ENCODE results near the gene POLR2E.
A peak's percentile ranks its signal among the peaks of the same experiment; 100 is the strongest.

The POLR2E gene

DNA sequence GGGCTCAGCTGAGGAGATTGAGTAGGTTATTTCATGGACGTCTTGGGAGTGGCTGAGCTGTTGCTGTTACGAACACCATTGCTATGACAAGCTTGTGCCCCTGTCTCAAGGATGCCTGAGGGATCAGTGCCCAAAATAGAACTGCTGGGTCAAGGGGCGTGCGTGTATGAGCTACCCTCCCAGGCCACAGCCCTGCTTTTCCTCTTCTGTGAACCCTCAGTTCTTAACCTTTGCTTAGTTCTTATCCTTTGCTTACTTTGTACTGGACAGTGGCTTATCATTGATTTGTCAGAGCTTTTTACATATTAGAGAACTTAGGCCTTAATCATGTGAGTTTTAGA is 19.2 kb downstream of the POLR2E start:
- Histone ChIP-seq H3K79me1 (ENCODE audit: low read length) (no peaks in the 10 kb centered on the region), H3K36me3 (ENCODE audit: control insufficient read depth in 1 of 2, insufficient read depth in 2 of 2, low read length in 2 of 2) (peaks cover 0 to 9% of the 10 kb centered on the region in 2 experiments), H3K27ac (ENCODE audit: low read depth, low read length) (no peak overlapping the region), H3K4me2 (ENCODE audit: low read length) (no peak overlapping the region), H4K91ac (ENCODE audit: low read depth, low read length) (no peak overlapping the region), H3K14ac (ENCODE audit: low read length) (no peak overlapping the region), H4K12ac (ENCODE audit: low read depth, low read length) (no peak overlapping the region), H3K23ac (ENCODE audit: low read length) (no peak overlapping the region), H3K18ac (ENCODE audit: low read length) (no peak overlapping the region), H3K4me1 (ENCODE audit: control insufficient read depth in 1 of 2, insufficient read depth in 2 of 2, low read length in 2 of 2) (peaks cover 2 to 3% of the 10 kb centered on the region in 2 experiments), H3K27me3 (ENCODE audit: insufficient read depth, low read length) (peaks cover 5% of the 10 kb centered on the region), H3K9ac (ENCODE audit: low read length) (no peak overlapping the region), H2BK5ac (ENCODE audit: low read depth, low read length, poor library complexity) (no peak overlapping the region), H2BK120ac (ENCODE audit: insufficient read depth, low read length, poor library complexity) (no peak overlapping the region), H2BK12ac (ENCODE audit: low read length) (no peak overlapping the region), H3K9me3 (ENCODE audit: insufficient read depth, low read depth, low read length) (peaks cover 4% of the 10 kb centered on the region), H3K4me3 (ENCODE audit: low read depth, low read length) (no peak overlapping the region), H3K79me2 (ENCODE audit: control insufficient read depth, insufficient read depth, low read length, poor library complexity) (no peaks in the 10 kb centered on the region), H2AK5ac (ENCODE audit: low read length) (no peak overlapping the region), H2AFZ (ENCODE audit: insufficient read depth, low read length, poor library complexity) (no peak overlapping the region), H3K4ac (ENCODE audit: low read depth, low read length) (no peak overlapping the region), H4K8ac (ENCODE audit: low read depth, low read length) (no peak overlapping the region)
- WGBS (ENCODE audit: extremely low coverage, insufficient coverage, insufficient read length) = no CpG with 5 or more reads among the region's 4 CpGs
- DNase-seq = peak; percentile 91 to 93

DNA sequence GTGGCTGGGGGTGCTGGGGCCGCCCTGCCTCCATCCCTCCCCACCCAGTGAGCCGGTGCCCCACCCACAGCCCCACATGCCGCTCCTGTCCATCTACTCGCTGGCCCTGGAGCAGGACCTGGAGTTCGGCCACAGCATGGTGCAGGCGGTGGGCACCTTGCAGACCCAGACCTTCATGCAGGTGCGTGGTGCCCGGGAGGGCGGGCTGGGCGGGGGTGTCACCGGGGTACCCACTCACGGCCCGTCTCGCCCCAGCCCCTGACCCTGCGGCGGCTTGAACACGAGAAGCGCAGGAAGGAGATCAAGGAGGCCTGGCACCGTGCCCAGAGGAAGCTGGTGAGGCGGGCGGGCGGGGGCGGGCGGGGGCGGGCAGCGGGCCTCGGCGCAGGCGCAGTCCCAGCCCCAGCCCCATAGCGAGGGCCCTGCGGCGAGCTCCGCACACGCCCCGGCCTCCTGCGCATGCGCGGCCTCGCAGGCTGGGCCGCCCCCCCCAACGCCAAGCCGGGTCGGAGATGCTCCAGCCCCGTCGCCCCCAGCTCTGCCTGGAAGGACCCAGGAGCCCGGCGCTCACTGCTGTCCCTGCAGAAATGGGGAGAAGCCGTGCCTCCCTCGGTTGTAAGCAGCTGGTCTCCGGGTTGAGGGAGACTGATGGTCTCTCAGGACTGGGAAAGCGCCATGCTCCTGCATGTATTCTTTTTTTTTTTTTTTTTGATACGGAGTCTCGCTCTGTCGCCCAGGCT is 20.5 kb downstream of the POLR2E start:
- H3K9ac ChIP-seq (ENCODE audit: low read length) = no peak overlapping the region
- peaks cover 4% of the 10 kb centered on the region for H3K9me3 ChIP-seq (ENCODE audit: insufficient read depth, low read depth, low read length)
- H3K14ac ChIP-seq (ENCODE audit: low read length) = no peak overlapping the region
- H3K4me2 ChIP-seq (ENCODE audit: low read length) = no peak overlapping the region
- H2BK12ac ChIP-seq (ENCODE audit: low read length) = no peak overlapping the region
- peak; percentile 54 to 66 for DNase-seq
- no peak overlapping the region for H4K8ac ChIP-seq (ENCODE audit: low read depth, low read length)
- H2BK120ac ChIP-seq (ENCODE audit: insufficient read depth, low read length, poor library complexity) = no peak overlapping the region
- H3K36me3 ChIP-seq (ENCODE audit: control insufficient read depth in 1 of 2, insufficient read depth in 2 of 2, low read length in 2 of 2) = peaks cover 0 to under 1% of the 10 kb centered on the region in 2 experiments
- no peak overlapping the region for H4K91ac ChIP-seq (ENCODE audit: low read depth, low read length)
- peaks cover 7% of the 10 kb centered on the region in 2 experiments for H3K4me1 ChIP-seq (ENCODE audit: control insufficient read depth in 1 of 2, insufficient read depth in 2 of 2, low read length in 2 of 2)
- no peak overlapping the region for H3K23ac ChIP-seq (ENCODE audit: low read length)
- no peaks in the 10 kb centered on the region for H3K79me2 ChIP-seq (ENCODE audit: control insufficient read depth, insufficient read depth, low read length, poor library complexity)
- no peak overlapping the region for H2BK5ac ChIP-seq (ENCODE audit: low read depth, low read length, poor library complexity)
- no peak overlapping the region for H2AFZ ChIP-seq (ENCODE audit: insufficient read depth, low read length, poor library complexity)
- no peak overlapping the region for H4K12ac ChIP-seq (ENCODE audit: low read depth, low read length)
- H2AK5ac ChIP-seq (ENCODE audit: low read length) = no peak overlapping the region
- no CpG with 5 or more reads among the region's 54 CpGs for WGBS (ENCODE audit: extremely low coverage, insufficient coverage, insufficient read length)
- no peak overlapping the region for H3K18ac ChIP-seq (ENCODE audit: low read length)
- no peak overlapping the region for H3K4me3 ChIP-seq (ENCODE audit: low read depth, low read length)
- H3K4ac ChIP-seq (ENCODE audit: low read depth, low read length) = no peak overlapping the region
- no peaks in the 10 kb centered on the region for H3K79me1 ChIP-seq (ENCODE audit: low read length)
- H3K27me3 ChIP-seq (ENCODE audit: insufficient read depth, low read length) = peaks cover 11% of the 10 kb centered on the region
- no peak overlapping the region for H3K27ac ChIP-seq (ENCODE audit: low read depth, low read length)

DNA sequence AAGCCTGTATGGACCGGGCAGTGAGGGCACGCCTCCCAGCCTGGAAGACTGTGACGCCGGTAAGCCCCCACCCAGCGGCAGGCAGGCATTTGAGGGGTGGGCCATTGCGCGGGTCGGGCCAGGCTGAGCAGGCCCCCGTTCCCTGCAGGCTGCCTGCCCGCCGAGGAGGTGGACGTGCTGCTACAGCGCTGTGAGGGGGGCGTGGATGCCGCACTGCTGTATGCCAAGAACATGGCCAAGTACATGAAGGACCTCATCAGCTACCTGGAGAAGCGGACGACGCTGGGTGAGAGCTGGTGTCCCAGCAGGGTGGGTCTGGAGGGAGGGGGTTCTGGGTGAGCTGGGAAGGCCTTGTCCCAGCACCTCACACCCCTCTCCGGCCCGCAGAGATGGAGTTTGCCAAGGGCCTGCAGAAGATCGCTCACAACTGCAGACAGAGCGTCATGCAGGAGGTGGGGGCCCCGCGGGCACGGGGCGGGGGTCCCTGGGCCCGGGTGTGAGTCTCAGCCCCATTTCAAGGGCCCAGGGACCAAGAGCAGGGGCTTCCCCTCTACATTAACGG is 21.1 kb downstream of the POLR2E start:
- no peak overlapping the region for H3K27ac ChIP-seq (ENCODE audit: low read depth, low read length)
- peaks cover 7% of the 10 kb centered on the region in 2 experiments for H3K4me1 ChIP-seq (ENCODE audit: control insufficient read depth in 1 of 2, insufficient read depth in 2 of 2, low read length in 2 of 2)
- DNase-seq = no peak
- H3K79me1 ChIP-seq (ENCODE audit: low read length) = no peaks in the 10 kb centered on the region
- H3K79me2 ChIP-seq (ENCODE audit: control insufficient read depth, insufficient read depth, low read length, poor library complexity) = no peaks in the 10 kb centered on the region
- H3K27me3 ChIP-seq (ENCODE audit: insufficient read depth, low read length) = peaks cover 11% of the 10 kb centered on the region
- H2AFZ ChIP-seq (ENCODE audit: insufficient read depth, low read length, poor library complexity) = no peak overlapping the region
- no peak overlapping the region for H4K8ac ChIP-seq (ENCODE audit: low read depth, low read length)
- H3K4ac ChIP-seq (ENCODE audit: low read depth, low read length) = no peak overlapping the region
- peaks cover 2% of the 10 kb centered on the region for H3K9me3 ChIP-seq (ENCODE audit: insufficient read depth, low read depth, low read length)
- H3K4me3 ChIP-seq (ENCODE audit: low read depth, low read length) = no peak overlapping the region
- no peak overlapping the region for H3K14ac ChIP-seq (ENCODE audit: low read length)
- H2AK5ac ChIP-seq (ENCODE audit: low read length) = no peak overlapping the region
- no peak overlapping the region for H4K12ac ChIP-seq (ENCODE audit: low read depth, low read length)
- no peak overlapping the region for H3K9ac ChIP-seq (ENCODE audit: low read length)
- no peak overlapping the region for H2BK5ac ChIP-seq (ENCODE audit: low read depth, low read length, poor library complexity)
- H3K18ac ChIP-seq (ENCODE audit: low read length) = no peak overlapping the region
- H3K23ac ChIP-seq (ENCODE audit: low read length) = no peak overlapping the region
- H2BK120ac ChIP-seq (ENCODE audit: insufficient read depth, low read length, poor library complexity) = no peak overlapping the region
- no peak overlapping the region for H3K4me2 ChIP-seq (ENCODE audit: low read length)
- no peak overlapping the region for H2BK12ac ChIP-seq (ENCODE audit: low read length)
- WGBS (ENCODE audit: extremely low coverage, insufficient coverage, insufficient read length) = no CpG with 5 or more reads among the region's 28 CpGs
- H3K36me3 ChIP-seq (ENCODE audit: control insufficient read depth in 1 of 2, insufficient read depth in 2 of 2, low read length in 2 of 2) = no peaks in the 10 kb centered on the region
- no peak overlapping the region for H4K91ac ChIP-seq (ENCODE audit: low read depth, low read length)

DNA sequence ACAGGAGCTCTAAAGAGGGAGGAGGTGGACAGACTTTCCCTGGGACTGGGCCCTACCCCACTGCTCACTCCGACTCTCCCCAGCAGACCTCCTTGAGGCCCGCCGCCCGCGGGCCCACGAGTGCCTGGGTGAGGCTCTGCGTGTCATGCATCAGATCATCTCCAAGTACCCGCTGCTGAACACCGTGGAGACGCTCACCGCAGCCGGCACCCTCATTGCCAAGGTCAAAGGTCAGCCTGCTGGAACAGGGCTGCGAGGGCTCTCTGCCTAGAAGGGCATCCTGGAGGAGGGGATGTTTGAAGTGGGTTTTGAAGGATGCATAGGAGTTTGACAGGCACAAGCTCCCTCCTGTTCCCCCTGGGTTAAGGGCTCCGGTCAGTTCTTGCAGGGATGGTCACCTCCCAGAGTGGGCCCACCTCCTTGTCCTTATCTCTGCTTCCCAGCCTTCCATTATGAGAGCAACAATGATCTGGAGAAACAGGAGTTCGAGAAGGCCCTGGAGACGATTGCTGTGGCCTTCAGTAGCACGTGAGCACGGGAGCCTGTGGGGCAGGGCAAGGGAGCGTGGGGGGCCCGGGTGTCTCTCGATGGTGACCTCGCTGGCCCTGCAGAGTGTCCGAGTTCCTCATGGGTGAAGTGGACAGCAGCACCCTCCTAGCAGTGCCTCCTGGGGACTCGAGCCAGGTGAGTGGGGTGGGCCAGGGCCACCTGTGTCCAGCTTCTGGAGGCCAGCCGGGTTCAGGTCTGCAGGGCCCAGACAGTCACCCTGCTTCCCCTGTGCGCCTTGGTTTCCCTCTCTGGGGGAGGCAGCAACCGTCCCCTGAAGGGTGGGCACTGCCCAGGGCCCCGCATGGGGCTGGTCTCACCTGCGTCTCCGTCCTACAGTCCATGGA is 21.9 kb downstream of the POLR2E start:
- Histone ChIP-seq H4K91ac (ENCODE audit: low read depth, low read length) (no peak overlapping the region), H3K36me3 (ENCODE audit: control insufficient read depth in 1 of 2, insufficient read depth in 2 of 2, low read length in 2 of 2) (no peaks in the 10 kb centered on the region), H3K79me1 (ENCODE audit: low read length) (no peaks in the 10 kb centered on the region), H2BK12ac (ENCODE audit: low read length) (no peak overlapping the region), H3K9ac (ENCODE audit: low read length) (no peak overlapping the region), H2BK120ac (ENCODE audit: insufficient read depth, low read length, poor library complexity) (no peak overlapping the region), H3K79me2 (ENCODE audit: control insufficient read depth, insufficient read depth, low read length, poor library complexity) (no peaks in the 10 kb centered on the region), H3K4me1 (ENCODE audit: control insufficient read depth in 1 of 2, insufficient read depth in 2 of 2, low read length in 2 of 2) (peaks cover 7% of the 10 kb centered on the region in 2 experiments), H3K27ac (ENCODE audit: low read depth, low read length) (no peak overlapping the region), H3K27me3 (ENCODE audit: insufficient read depth, low read length) (peaks cover 11% of the 10 kb centered on the region), H4K12ac (ENCODE audit: low read depth, low read length) (no peak overlapping the region), H3K18ac (ENCODE audit: low read length) (no peak overlapping the region), H3K9me3 (ENCODE audit: insufficient read depth, low read depth, low read length) (peaks cover 2% of the 10 kb centered on the region), H3K4me3 (ENCODE audit: low read depth, low read length) (no peak overlapping the region), H2BK5ac (ENCODE audit: low read depth, low read length, poor library complexity) (no peak overlapping the region), H2AK5ac (ENCODE audit: low read length) (no peak overlapping the region), H3K14ac (ENCODE audit: low read length) (no peak overlapping the region), H3K4me2 (ENCODE audit: low read length) (no peak overlapping the region), H4K8ac (ENCODE audit: low read depth, low read length) (no peak overlapping the region), H3K4ac (ENCODE audit: low read depth, low read length) (no peak overlapping the region), H2AFZ (ENCODE audit: insufficient read depth, low read length, poor library complexity) (no peak overlapping the region), H3K23ac (ENCODE audit: low read length) (no peak overlapping the region)
- no peak for DNase-seq
- no CpG with 5 or more reads among the region's 30 CpGs for WGBS (ENCODE audit: extremely low coverage, insufficient coverage, insufficient read length)

All from trophoblast cell (in vitro differentiated cells and primary cell).